ENCODE data around the gene C10orf95.
A peak's percentile ranks its signal among the peaks of the same experiment; 100 is the strongest.

- TF ChIP-seq CTCF (IDR thresholded peaks at IDR 0.05) (no peak), POLR2A (IDR thresholded peaks at IDR 0.05) (peak in 1 of 2 donors; percentile 63)
Measured at GRCh38 chr10:102461187-102462054, 10.1 kb upstream of the C10orf95 start.
